DMS114 treated with DMSO at 0.1 percent for 48 hours (cell line): ENCODE measurements around the gene ZDHHC8.
"Not testable (repeated sequence)": the region's sequence is repeated elsewhere in the genome, so short reads cannot be mapped to it uniquely, and the experiment has no call there.

Source experiments
- DNase-seq: peaks from one replicate; lab custom pipeline; 2025; ENCODE audit not compliant: unreplicated experiment; lab: John Stamatoyannopoulos, UW

ZDHHC8 gene

GRCh38 chr22:20157430-20158183 is 26.0 kb downstream of the ZDHHC8 start:
- no peak for DNase-seq

DNA sequence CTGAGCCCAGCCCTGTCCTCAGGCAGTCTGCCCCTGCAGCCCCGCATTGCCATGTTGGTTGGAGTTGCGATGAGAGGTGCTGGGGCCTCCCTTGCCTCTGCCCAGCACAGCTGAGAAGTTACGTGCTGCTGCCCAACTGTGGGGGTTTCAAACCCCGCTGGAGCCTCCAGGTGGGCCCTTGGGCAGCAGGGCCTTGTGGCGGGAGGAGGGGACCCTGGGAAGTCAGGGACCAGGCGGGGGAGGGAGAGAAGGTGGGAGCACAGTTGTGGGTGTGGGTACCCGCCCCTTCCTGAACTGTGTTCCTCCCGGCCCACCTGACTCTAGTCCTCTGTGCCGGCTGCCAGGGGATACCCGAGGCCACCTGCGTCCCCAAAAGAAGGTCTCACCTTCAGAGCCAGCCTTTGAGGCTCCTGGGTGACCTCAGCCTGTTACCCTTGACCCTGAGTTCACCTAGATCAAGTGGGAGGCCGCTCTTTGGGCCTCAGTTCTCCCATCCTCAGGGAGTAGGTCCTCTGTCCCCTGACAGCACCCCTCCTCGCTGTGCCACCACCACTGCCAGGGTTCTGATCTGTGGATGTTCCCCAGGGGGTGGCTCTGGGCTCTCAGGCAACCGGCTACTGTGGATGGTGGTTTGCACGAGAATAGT is 26.9 kb downstream of the ZDHHC8 start:
- no peak for DNase-seq

GRCh38 chr22:20159076-20159475 is 27.5 kb downstream of the ZDHHC8 start:
- no peak for DNase-seq

DNA sequence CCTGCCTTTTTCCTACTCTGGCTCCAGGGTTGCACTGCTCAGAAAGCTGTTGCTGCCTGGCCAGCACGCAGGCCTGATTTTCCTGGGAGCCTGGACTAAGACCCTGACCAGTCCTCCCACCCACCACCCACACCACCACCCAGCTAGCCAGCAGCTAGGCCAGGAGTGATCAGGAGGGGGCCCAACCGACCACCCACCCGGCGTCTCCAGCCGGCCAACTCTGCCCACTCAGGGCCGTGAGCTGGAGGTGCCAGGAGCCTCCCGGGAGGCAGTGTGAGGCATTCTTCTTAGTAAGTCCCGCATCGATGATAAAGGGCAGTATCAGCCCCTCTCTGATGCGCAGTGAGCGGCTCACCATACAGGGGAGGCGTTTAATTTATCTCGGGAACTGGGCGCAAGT is 27.9 kb downstream of the ZDHHC8 start:
- DNase-seq = not testable (repeated sequence)

DNA sequence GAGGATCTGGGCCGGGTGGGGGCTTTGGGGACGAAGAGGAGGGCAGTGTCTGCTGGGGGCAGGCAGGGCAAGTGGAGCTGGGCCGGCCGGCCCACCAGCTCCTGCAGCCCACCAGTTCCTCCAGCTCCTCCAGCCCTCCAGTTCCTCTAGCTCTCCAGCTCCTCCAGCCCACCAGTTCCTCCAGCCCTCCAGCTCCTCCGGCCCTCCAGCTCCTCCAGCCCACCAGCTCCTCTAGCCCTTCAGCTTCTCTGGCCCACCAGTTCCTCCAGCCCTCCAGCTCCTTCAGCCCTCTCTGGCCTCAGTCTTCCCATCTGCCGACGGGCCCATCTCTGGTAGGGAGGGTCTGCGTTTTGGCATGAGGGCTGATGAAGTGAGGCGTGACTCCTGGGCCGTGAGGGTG is 28.4 kb downstream of the ZDHHC8 start:
- no peak for DNase-seq

DNA sequence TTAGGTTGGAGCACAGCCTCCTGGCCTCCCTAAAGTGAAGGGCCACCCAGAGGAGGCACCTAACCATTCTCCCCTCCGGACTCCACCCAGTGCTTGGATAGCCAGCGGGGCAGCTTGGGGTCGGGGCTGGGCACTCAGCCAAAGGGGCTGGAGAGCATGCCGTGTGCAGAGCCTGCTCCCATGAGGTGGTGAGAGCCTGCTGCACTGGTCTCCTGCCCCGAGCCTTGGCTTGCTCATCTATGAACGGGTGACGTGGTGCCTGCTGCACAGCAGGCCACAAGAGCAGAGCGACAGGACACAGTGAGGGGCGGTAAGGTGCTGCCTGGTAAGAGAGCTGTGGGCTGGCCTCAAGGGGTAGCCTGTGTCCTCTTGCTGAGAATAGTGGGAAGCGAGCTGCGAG is 33.3 kb downstream of the ZDHHC8 start:
- no peak for DNase-seq

GRCh38 chr22:20165421-20165820 is 33.8 kb downstream of the ZDHHC8 start:
- DNase-seq = no peak

DNA sequence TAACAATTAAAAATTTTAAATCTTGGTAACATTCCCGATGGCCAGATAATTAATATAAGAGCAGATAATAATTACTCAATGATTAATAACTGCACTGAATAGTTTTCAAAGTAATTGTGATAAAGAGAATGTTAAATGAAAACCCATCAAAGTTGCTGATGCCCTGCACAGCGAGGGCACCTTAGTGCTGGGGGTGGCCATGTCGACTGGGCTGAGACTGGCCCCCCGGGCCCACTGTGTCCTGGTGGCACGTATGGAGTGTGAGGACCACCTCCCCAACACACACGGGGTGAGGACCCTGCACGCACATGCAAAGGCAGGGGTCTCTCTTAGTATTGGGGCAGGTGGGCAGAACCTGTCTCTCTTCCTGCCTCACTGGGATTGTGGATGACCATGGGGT is 34.3 kb downstream of the ZDHHC8 start:
- DNase-seq = no peak

- no peak for DNase-seq
Measured at GRCh38 chr22:20166703-20167102, 35.1 kb downstream of the ZDHHC8 start.

- no peak for DNase-seq
Measured at GRCh38 chr22:20167643-20168322, 36.2 kb downstream of the ZDHHC8 start.

- no peak for DNase-seq
Measured at GRCh38 chr22:20169253-20169822, 37.7 kb downstream of the ZDHHC8 start.

DNA sequence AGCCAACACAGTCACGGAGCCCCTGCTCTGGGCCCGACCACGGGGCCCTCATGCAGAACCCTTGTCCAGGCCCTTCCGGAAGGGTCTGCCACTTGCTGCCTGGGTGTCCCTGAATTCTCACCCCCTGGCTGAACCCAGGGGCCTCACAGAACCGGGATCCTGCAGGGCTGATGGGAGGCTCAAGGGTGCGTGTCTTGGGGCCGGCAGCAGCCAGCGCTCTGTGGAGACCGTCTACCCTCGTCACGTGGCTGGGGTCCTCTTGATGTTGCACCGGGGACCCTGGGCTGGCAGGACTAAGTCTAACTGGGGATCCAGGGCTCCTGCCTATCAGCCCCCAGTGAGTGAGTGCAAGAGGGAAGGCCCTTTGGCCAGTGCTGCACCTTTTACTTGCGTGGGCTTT is 38.6 kb downstream of the ZDHHC8 start:
- DNase-seq = no peak

- no peak for DNase-seq
Measured at GRCh38 chr22:20171288-20172140, 39.9 kb downstream of the ZDHHC8 start.

GRCh38 chr22:20172141-20172613 is 40.6 kb downstream of the ZDHHC8 start:
- no peak for DNase-seq

GRCh38 chr22:20173246-20173645 is 41.6 kb downstream of the ZDHHC8 start:
- no peak for DNase-seq

GRCh38 chr22:20173772-20174171 is 42.2 kb downstream of the ZDHHC8 start:
- DNase-seq = no peak

DNA sequence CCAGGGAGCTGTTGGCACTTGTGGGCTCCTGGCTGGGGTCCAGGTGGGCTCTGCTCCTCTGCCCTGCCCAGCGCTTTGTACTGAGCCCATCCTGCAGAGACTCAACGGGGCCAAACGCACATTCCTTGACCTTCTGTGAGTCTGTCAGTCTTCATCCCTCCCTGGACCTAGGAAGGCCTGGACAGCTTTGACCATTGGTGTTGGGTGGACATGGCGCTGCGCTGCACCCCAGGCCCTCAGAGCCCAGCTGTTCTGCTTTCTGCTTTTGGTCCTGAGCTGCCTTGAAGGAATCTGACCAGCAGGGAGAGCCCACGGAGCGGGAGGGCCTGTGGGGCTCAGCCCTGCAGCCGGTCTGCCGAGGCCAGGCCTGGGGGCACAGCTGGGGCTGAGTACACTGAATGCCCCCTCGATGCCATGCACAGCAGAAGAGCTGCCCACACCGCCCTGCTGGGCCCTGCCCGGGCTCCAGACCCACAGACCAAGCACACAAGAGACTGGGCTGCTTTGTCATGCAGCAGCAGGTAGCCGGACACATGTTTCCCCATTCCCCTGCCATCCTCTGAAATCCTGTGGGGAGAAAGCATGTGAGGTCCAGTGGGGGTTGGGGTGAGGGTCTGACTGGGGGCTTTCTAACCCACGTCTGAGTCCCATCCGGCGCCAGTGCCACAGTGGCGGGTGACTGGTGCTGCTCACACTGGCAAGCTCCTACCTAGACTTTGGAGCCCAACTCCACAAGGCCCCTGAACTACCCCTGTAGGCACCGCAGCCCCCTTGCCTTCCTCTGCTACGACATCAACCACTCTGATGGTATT is 43.4 kb downstream of the ZDHHC8 start:
- DNase-seq = peak; percentile 31

DNA sequence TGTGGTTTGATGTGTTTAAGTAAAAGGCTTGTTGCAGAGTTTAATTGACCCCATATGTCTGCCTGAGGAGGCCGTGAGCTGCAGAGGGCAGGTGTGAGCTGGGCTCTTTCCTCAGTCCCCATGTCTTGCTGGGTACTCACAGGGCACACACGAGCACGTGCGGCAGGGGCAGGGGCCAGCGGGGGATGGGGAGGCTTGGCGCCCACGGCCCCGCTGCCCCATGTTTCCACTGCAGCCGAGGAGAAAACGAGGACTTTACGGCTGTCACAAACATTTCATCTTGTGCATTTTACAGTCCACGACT is 43.9 kb downstream of the ZDHHC8 start:
- no peak for DNase-seq

- DNase-seq = no peak
Measured at GRCh38 chr22:20176421-20177085, 44.9 kb downstream of the ZDHHC8 start.
